Breast epithelium (tissue), 4 donors: ENCODE measurements around the gene RPS16. TPM values are rescaled to one million over a fixed set of nuclear protein-coding genes. Genes with fewer than 3 reads are reported as not detected.

ENCODE experiments used
- DNase-seq, 2 donors: peaks; one replicate each; pipeline ENCODE4 v3.0.0-alpha.2; 2019; ENCODE audit warnings: low spot score in 2 of 2
- H3K27ac ChIP-seq, 2 donors: fragments of 200-600 bp; sonication (generic) in 1 of 2; one replicate each; pipeline ENCODE4 v1.5.1; 2016 to 2019; ENCODE audit warnings: mild to moderate bottlenecking in 1 of 2
- H3K27me3 ChIP-seq, 2 donors: fragments of 200-600 bp; sonication (generic) in 1 of 2; one replicate each; pipeline versions ENCODE4 v1.5.1 to v1.6.0; 2017 to 2019; ENCODE audit warnings: control low read depth in 1 of 2, mild to moderate bottlenecking in 1 of 2
- H3K36me3 ChIP-seq: fragments of 200-600 bp; one replicate; pipeline ENCODE4 v1.5.1; 2019
- H3K4me1 ChIP-seq, 2 donors: fragments of 200-600 bp; sonication (generic); one replicate each; pipeline ENCODE4 v1.5.1; 2016 to 2019; ENCODE audit warnings: control low read depth in 1 of 2
- H3K4me3 ChIP-seq, 3 donors: fragments of 200-600 bp; sonication (generic); 1 replicate in 2 of 3; 2 replicates in 1 of 3; pipeline ENCODE4 v1.5.1; 2016 to 2019; ENCODE audit warnings: mild to moderate bottlenecking in 3 of 3, moderate library complexity in 2 of 3
- H3K9me3 ChIP-seq, 2 donors: fragments of 200-600 bp; sonication (generic) in 1 of 2; one replicate each; pipeline ENCODE4 v1.5.1; 2016 to 2019; ENCODE audit warnings: control low read depth in 1 of 2
- POLR2A ChIP-seq: fragments of 450-650 bp; IDR thresholded peaks from one replicate; pipeline ENCODE4 v1.6.1; 2016; ENCODE audit warnings: antibody characterized with exemption, mild to moderate bottlenecking, moderate library complexity
- POLR2AphosphoS5 ChIP-seq, 3 donors: sonication (generic); formaldehyde crosslinking; IDR thresholded peaks; one replicate each; pipeline ENCODE4 v1.6.1; 2017; ENCODE audit warnings: antibody characterized with exemption in 3 of 3
- intact Hi-C: fragments of 100-400 bp; cut with DNase I; formaldehyde crosslinking; loops from one replicate; pipeline ENCODE4 v1.15.1; 2023; ENCODE audit warnings: low total_unique reads
- total RNA-seq, 3 donors: library from RNA; depleted of rRNA; stranded (reverse); fragments of >200 nt; gene quantifications; one replicate each; pipeline ENCODE4 v1.1.0, GENCODE V29; 2016
- TF ChIP-seq, protein P1 (sequence below), 3 donors: fragments of 450-650 bp; IDR thresholded peaks; one replicate each; pipeline ENCODE4 v1.5.1; 2016 to 2017; ENCODE audit warnings: antibody characterized with exemption in 3 of 3, mild to moderate bottlenecking in 3 of 3, moderate library complexity in 3 of 3

Gene RPS16
- total RNA-seq, 3 donors from 2014 or later, result 1,681 to 3,245 (median 1,756) TPM

- intact Hi-C loops, result no loop called here
- H3K9me3 ChIP-seq, result no peaks in the 10 kb centered on the region
- peaks cover 17% of the 10 kb centered on the region for H3K36me3 ChIP-seq
Observed at GRCh38 chr19:39473443-39473960, 37.8 kb upstream of the RPS16 start.

GRCh38 chr19:39472746-39473442 is 37.1 kb upstream of the RPS16 start:
- TF ChIP-seq POLR2AphosphoS5 (IDR thresholded peaks at IDR 0.05), result no peak
- TF ChIP-seq POLR2A, result no peak
- TF ChIP-seq, protein P1, sequence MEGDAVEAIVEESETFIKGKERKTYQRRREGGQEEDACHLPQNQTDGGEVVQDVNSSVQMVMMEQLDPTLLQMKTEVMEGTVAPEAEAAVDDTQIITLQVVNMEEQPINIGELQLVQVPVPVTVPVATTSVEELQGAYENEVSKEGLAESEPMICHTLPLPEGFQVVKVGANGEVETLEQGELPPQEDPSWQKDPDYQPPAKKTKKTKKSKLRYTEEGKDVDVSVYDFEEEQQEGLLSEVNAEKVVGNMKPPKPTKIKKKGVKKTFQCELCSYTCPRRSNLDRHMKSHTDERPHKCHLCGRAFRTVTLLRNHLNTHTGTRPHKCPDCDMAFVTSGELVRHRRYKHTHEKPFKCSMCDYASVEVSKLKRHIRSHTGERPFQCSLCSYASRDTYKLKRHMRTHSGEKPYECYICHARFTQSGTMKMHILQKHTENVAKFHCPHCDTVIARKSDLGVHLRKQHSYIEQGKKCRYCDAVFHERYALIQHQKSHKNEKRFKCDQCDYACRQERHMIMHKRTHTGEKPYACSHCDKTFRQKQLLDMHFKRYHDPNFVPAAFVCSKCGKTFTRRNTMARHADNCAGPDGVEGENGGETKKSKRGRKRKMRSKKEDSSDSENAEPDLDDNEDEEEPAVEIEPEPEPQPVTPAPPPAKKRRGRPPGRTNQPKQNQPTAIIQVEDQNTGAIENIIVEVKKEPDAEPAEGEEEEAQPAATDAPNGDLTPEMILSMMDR (IDR thresholded peaks at IDR 0.05), result no peak
- Histone ChIP-seq H3K36me3 (peaks cover 23% of the 10 kb centered on the region), H3K9me3 (no peaks in the 10 kb centered on the region), H3K27me3 (no peaks in the 10 kb centered on the region), H3K4me1 (no peaks in the 10 kb centered on the region), H3K4me3 (no peak overlapping the region), H3K27ac (no peak overlapping the region)
- intact Hi-C loops, result no loop called here
- DNase-seq, result no peak

More at GRCh38 chr19:39473443-39473960, 37.8 kb upstream of the RPS16 start:
- Histone ChIP-seq H3K27ac (no peak overlapping the region), H3K27me3 (no peaks in the 10 kb centered on the region), H3K4me3 (no peak overlapping the region), H3K4me1 (no peaks in the 10 kb centered on the region)
- TF ChIP-seq POLR2AphosphoS5 (IDR thresholded peaks at IDR 0.05), result no peak
- TF ChIP-seq, protein P1 (IDR thresholded peaks at IDR 0.05), result no peak
- no peak for TF ChIP-seq POLR2A
- DNase-seq, result no peak

GRCh38 chr19:39471756-39472536 is 36.2 kb upstream of the RPS16 start:
- Histone ChIP-seq H3K9me3 (no peaks in the 10 kb centered on the region), H3K27me3 (no peaks in the 10 kb centered on the region), H3K27ac (no peak overlapping the region), H3K4me3 (no peak overlapping the region), H3K4me1 (no peaks in the 10 kb centered on the region), H3K36me3 (peaks cover 23% of the 10 kb centered on the region)
- no peak for DNase-seq
- intact Hi-C loops, result loop anchor here (2.0 kb wide), 1 partner anchor 65 kb away; no protein-coding TSS in a partner anchor
- TF ChIP-seq POLR2AphosphoS5 (IDR thresholded peaks at IDR 0.05) (no peak), POLR2A (no peak)
- TF ChIP-seq, protein P1 (IDR thresholded peaks at IDR 0.05), result no peak

DNA sequence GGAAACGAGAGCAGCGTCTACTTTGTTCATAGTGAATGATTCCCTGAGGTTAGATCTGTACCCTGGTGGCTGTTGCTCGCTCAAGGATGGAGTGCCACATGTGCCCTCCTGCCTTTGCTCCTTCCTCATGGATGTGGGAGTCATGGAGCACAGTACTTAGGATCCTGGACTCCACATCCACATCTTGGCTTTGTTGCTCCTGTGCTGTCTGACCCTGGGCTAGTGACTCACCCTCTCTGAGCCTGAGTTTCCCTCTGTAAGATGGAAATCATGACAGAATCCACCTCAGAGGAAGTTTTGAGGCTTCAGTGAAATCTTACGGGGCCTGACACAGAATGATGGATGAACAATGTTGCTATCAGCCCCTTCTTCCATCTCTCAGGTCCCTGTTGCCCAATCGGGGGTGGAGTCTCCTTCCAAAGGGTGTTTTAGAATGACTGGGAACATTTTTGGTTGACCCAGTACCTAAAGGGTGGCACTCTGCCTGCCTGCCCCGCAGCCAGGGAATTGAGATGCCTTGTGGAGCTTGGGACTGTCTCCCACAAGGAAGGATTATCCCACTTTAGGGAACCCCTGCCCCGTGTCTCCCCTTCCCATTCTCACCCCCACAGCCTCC is 35.1 kb upstream of the RPS16 start:
- no peak for DNase-seq
- Histone ChIP-seq H3K36me3 (peaks cover 23% of the 10 kb centered on the region), H3K4me3 (no peak overlapping the region), H3K9me3 (no peaks in the 10 kb centered on the region), H3K27me3 (no peaks in the 10 kb centered on the region), H3K27ac (no peak overlapping the region), H3K4me1 (no peaks in the 10 kb centered on the region)
- TF ChIP-seq POLR2A (no peak), POLR2AphosphoS5 (IDR thresholded peaks at IDR 0.05) (no peak)
- TF ChIP-seq, protein P1 (IDR thresholded peaks at IDR 0.05), result no peak
- intact Hi-C loops, result loop anchor here (2.0 kb wide), 1 partner anchor 66 kb away; no protein-coding TSS in a partner anchor
